A549 (cell line): ENCODE measurements around the gene OVAAL. TPM values are rescaled to one million over a fixed set of nuclear protein-coding genes. Genes with fewer than 3 reads are reported as not detected.

Experiments
- ATAC-seq, 2 experiments: fragments of 200-7000 bp in 1 of 2; fragments of >200 bp in 1 of 2; cut with Nextera tagmentation in 1 of 2; cut with Tn5 transposase in 1 of 2; 3 replicates each; pipeline versions ENCODE4 v1.8.0 to v1.9.1; 2018 to 2020; ENCODE audit warnings: mild to moderate bottlenecking in 1 of 2, moderate library complexity in 1 of 2
- CTCF ChIA-PET: fragments of 300-600 bp; sonication (Branson Sonifier 250); formaldehyde crosslinking; extraction: SDS; loops from one replicate; lab custom pipeline; 2021; ENCODE audit warnings: antibody characterized with exemption, inconsistent platforms; lab: Yijun Ruan, JAX
- POLR2A ChIA-PET: fragments of 350-600 bp; formaldehyde crosslinking; extraction: SDS; loops from one replicate; lab custom pipeline; 2021; ENCODE audit warnings: antibody characterized with exemption, inconsistent platforms; lab: Yijun Ruan, JAX
- DNase-seq, 2 experiments: peaks; one replicate each; pipeline versions ENCODE4 v3.0.0 to v3.0.0-alpha.2; 2011 to 2016; ENCODE audit warnings: low read depth in 1 of 2, low spot score in 1 of 2
- FAIRE-seq: peaks from 2 replicates; lab custom pipeline; 2011; peaks lifted over from hg19 to GRCh38; lab: Jason Lieb, UNC
- H3K27ac ChIP-seq, 2 experiments: fragments of >200 bp; sonication (Bioruptor Twin); formaldehyde crosslinking; 3 replicates each; pipeline ENCODE4 v1.5.1; 2016 to 2017
- H3K4me1 ChIP-seq: fragments of >200 bp; sonication (Bioruptor Twin); formaldehyde crosslinking; 3 replicates; pipeline ENCODE4 v1.6.1; 2016
- H3K4me2 ChIP-seq: fragments of >200 bp; sonication (Bioruptor Twin); formaldehyde crosslinking; 3 replicates; pipeline ENCODE4 v1.6.1; 2016
- H3K4me3 ChIP-seq: fragments of >200 bp; sonication (Bioruptor Twin); formaldehyde crosslinking; 3 replicates; pipeline ENCODE4 v1.5.1; 2016
- H3K9me3 ChIP-seq: fragments of >200 bp; sonication (Bioruptor Twin); formaldehyde crosslinking; 3 replicates; pipeline ENCODE4 v1.6.1; 2016
- BHLHE40 ChIP-seq: IDR thresholded peaks from 2 replicates; pipeline ENCODE4 v1.6.1; 2012; ENCODE audit warnings: low read depth, low read length, inconsistent platforms
- CBX2 ChIP-seq: fragments of 200-600 bp; sonication (generic); IDR thresholded peaks from 2 replicates; pipeline ENCODE4 v1.6.1; 2016; ENCODE audit warnings: low read depth, mild to moderate bottlenecking, borderline replicate concordance
- CBX8 ChIP-seq: fragments of 200-600 bp; sonication (generic); IDR thresholded peaks from 2 replicates; pipeline ENCODE4 v1.6.1; 2016
- CEBPB ChIP-seq, 2 experiments: fragments of >200 bp in 1 of 2; sonication (Bioruptor Twin) in 1 of 2; formaldehyde crosslinking in 1 of 2; IDR thresholded peaks; 2 replicates each; pipeline ENCODE4 v1.6.1; 2012 to 2016
- CHD2 ChIP-seq: fragments of 150-350 bp; IDR thresholded peaks from 2 replicates; pipeline ENCODE4 v1.6.1; 2014; ENCODE audit warnings: low read length; ENCODE audit not compliant: partially characterized antibody
- E2F6 ChIP-seq: IDR thresholded peaks from 2 replicates; pipeline ENCODE4 v1.6.1; 2012; ENCODE audit warnings: low read depth, borderline replicate concordance
- EHF ChIP-seq: fragments of 250-450 bp; sonication (Bioruptor Pico); IDR thresholded peaks from 2 replicates; pipeline ENCODE4 v1.5.0; 2020; ENCODE audit warnings: mild to moderate bottlenecking
- EP300 ChIP-seq, 2 experiments: fragments of >200 bp; sonication (Bioruptor Twin); formaldehyde crosslinking; IDR thresholded peaks; 2 replicates in 1 of 2; 3 replicates in 1 of 2; pipeline ENCODE4 v1.6.1; 2016 to 2017
- FOSL2 ChIP-seq, 2 experiments: fragments of 450-650 bp in 1 of 2; fragments of >200 bp in 1 of 2; sonication (Bioruptor Twin) in 1 of 2; formaldehyde crosslinking; IDR thresholded peaks; 2 replicates each; pipeline versions ENCODE4 v1.5.0 to v1.6.1; 2016 to 2020; ENCODE audit warnings: mild to moderate bottlenecking in 1 of 2, moderate library complexity in 1 of 2
- GATA3 ChIP-seq: IDR thresholded peaks from 2 replicates; pipeline ENCODE4 v1.6.1; 2012; ENCODE audit warnings: borderline replicate concordance
- HDAC2 ChIP-seq: fragments of 200-600 bp; sonication (generic); IDR thresholded peaks from 2 replicates; pipeline ENCODE4 v1.6.1; 2016
- HOXB13 ChIP-seq: fragments of 250-450 bp; sonication (Bioruptor Pico); IDR thresholded peaks from 2 replicates; pipeline ENCODE4 v1.5.0; 2020; ENCODE audit warnings: low read depth, mild to moderate bottlenecking, moderate library complexity
- KDM5A ChIP-seq: fragments of 200-600 bp; sonication (generic); IDR thresholded peaks from 2 replicates; pipeline ENCODE4 v1.6.1; 2016; ENCODE audit warnings: antibody characterized with exemption, mild to moderate bottlenecking
- MAFK ChIP-seq: fragments of 450-650 bp; IDR thresholded peaks from 2 replicates; pipeline ENCODE4 v1.6.1; 2014; ENCODE audit not compliant: partially characterized antibody
- MAX ChIP-seq: IDR thresholded peaks from 2 replicates; pipeline ENCODE4 v1.6.1; 2012
- NPAS2 ChIP-seq: fragments of 250-450 bp; sonication (Bioruptor Pico); IDR thresholded peaks from 2 replicates; pipeline ENCODE4 v1.8.0; 2022; ENCODE audit warnings: mild to moderate bottlenecking, moderate library complexity, borderline replicate concordance
- NR3C1 ChIP-seq: fragments of >200 bp; sonication (Bioruptor Twin); formaldehyde crosslinking; IDR thresholded peaks from 3 replicates; pipeline ENCODE4 v1.6.1; 2017
- PBX3 ChIP-seq: IDR thresholded peaks from 2 replicates; pipeline ENCODE4 v1.6.1; 2012
- POLR2AphosphoS2 ChIP-seq: conservative IDR thresholded peaks from 2 replicates; pipeline ENCODE4 v1.6.1; 2012; ENCODE audit warnings: low read length, improper control_type of control experiment, inconsistent platforms
- RCOR1 ChIP-seq: fragments of 150-350 bp; IDR thresholded peaks from 2 replicates; pipeline ENCODE4 v1.6.1; 2014; ENCODE audit warnings: antibody characterized with exemption, low read length, low read depth
- REST ChIP-seq: fragments of 200-600 bp; sonication (generic); IDR thresholded peaks from 2 replicates; pipeline ENCODE4 v1.6.1; 2016; ENCODE audit warnings: antibody characterized with exemption, mild to moderate bottlenecking, moderate library complexity
- SMC3 ChIP-seq: fragments of >200 bp; sonication (Bioruptor Twin); formaldehyde crosslinking; IDR thresholded peaks from 3 replicates; pipeline ENCODE4 v1.6.1; 2018; ENCODE audit warnings: inconsistent platforms
- SREBF2 ChIP-seq: fragments of 450-650 bp; IDR thresholded peaks from 2 replicates; pipeline ENCODE4 v1.6.1; 2014; ENCODE audit warnings: mild to moderate bottlenecking, moderate library complexity
- USF2 ChIP-seq: fragments of 450-650 bp; IDR thresholded peaks from 2 replicates; pipeline ENCODE4 v1.6.1; 2014; ENCODE audit warnings: antibody characterized with exemption
- ZC3H11A ChIP-seq: fragments of 450-650 bp; IDR thresholded peaks from 2 replicates; pipeline ENCODE4 v1.6.1; 2014; ENCODE audit warnings: antibody characterized with exemption, mild to moderate bottlenecking
- ZSCAN20 ChIP-seq: fragments of 250-450 bp; sonication (Bioruptor Pico); IDR thresholded peaks from 2 replicates; pipeline ENCODE4 v1.8.0; 2022; ENCODE audit warnings: mild to moderate bottlenecking, moderate library complexity
- WGBS: methylation state at CpG from one replicate; pipeline ENCODE4 v1.1.6; 2017; ENCODE audit errors: missing lambda C conversion rate; 5-methylcytosine and 5-hydroxymethylcytosine counted together
- polyA plus RNA-seq, 4 experiments: library from polyadenylated mRNA; depleted of rRNA in 3 of 4; stranded (reverse); fragments of >200 nt; fragmentation: RNase III in 1 of 4; extraction: RNeasy Plus Mini Kit Qiagen cat#74134 plus additional on column Dnase treatment in 1 of 4; gene quantifications; 2 replicates in 3 of 4; 3 replicates in 1 of 4; pipeline ENCODE4 v1.2.3, GENCODE V29; 2011 to 2017

OVAAL gene
- polyA plus RNA-seq, 2 of the 4 experiments (the other 2 are of a cell fraction), result 0.08 TPM; not detected in 1

GRCh38 chr1:180574031-180574713, 15.4 kb downstream of the OVAAL start:
- POLR2A ChIA-PET, result no interaction called here
- FAIRE-seq, result no peak
- 81% methylated on average over 4 of the region's 4 CpGs for WGBS
- no peak for ATAC-seq
- peak; percentile 85 for TF ChIP-seq MAFK
- TF ChIP-seq HOXB13 (CRISPR knock-in tag), result no peak
- TF ChIP-seq CHD2, result no peak
- TF ChIP-seq FOSL2 (IDR thresholded peaks at IDR 0.05), result no peak
- TF ChIP-seq FOSL2 (CRISPR knock-in tag; IDR thresholded peaks at IDR 0.05), result no peak
- no peak for TF ChIP-seq KDM5A
- H3K4me3 ChIP-seq, result no peak overlapping the region
- H3K4me2 ChIP-seq, result no peak overlapping the region
- no peak overlapping the region for H3K27ac ChIP-seq
- peaks cover 12% of the 10 kb centered on the region; the same call in 2 of the 3 replicates for H3K4me1 ChIP-seq
- CTCF ChIA-PET, result no interaction called here
- DNase-seq, result no peak
- H3K9me3 ChIP-seq, result no peaks in the 10 kb centered on the region

- ChIA-PET POLR2A (no interaction called here), CTCF (interaction anchor here (1.2 kb wide), 1 partner anchor 15 kb away, joined by 3 read pairs; no protein-coding TSS in a partner anchor)
- Histone ChIP-seq H3K9me3 (no peaks in the 10 kb centered on the region), H3K4me2 (no peak overlapping the region), H3K4me1 (peaks cover 15% of the 10 kb centered on the region), H3K4me3 (no peak overlapping the region), H3K27ac (0 out of 6 replicates have a peak overlapping the region, but pooled peaks of 1 of the 2 experiments have one; percentile 12)
- DNase-seq (no peak), ATAC-seq (no peak), FAIRE-seq (no peak)
- WGBS, result 79% methylated on average over 3 of the region's 3 CpGs
- no peak for TF ChIP-seq SREBF2
- TF ChIP-seq SMC3, result no peak
- TF ChIP-seq E2F6, result no peak
- TF ChIP-seq CBX8, result no peak
- no peak for TF ChIP-seq HDAC2
- TF ChIP-seq CEBPB (IDR thresholded peaks at IDR 0.05), result no peak
- TF ChIP-seq RCOR1, result no peak
- TF ChIP-seq EHF (CRISPR knock-in tag), result no peak
- no peak for TF ChIP-seq GATA3
- no peak for TF ChIP-seq USF2
- TF ChIP-seq BHLHE40, result no peak
These were observed 18.6 kb downstream of the OVAAL start for GRCh38 chr1:180577361-180577760.

GRCh38 chr1:180579961-180580611, 21.3 kb downstream of the OVAAL start:
- no peak for DNase-seq
- TF ChIP-seq MAFK (no peak), NPAS2 (CRISPR knock-in tag) (no peak), SREBF2 (no peak), PBX3 (no peak), MAX (no peak), ZC3H11A (no peak), POLR2AphosphoS2 (no peak), CBX2 (no peak), EP300 (IDR thresholded peaks at IDR 0.05) (no peak), KDM5A (no peak), NR3C1 (no peak), REST (no peak), SMC3 (no peak), CHD2 (no peak), HOXB13 (CRISPR knock-in tag) (no peak), ZSCAN20 (CRISPR knock-in tag) (no peak)
- Histone ChIP-seq H3K4me2 (peak overlapping the region; percentile 48), H3K4me3 (no peak overlapping the region), H3K4me1 (peaks cover 16% of the 10 kb centered on the region), H3K27ac (peak overlapping the region; percentile 45 to 68; a peak in 5 of 6 replicates), H3K9me3 (no peaks in the 10 kb centered on the region)
- POLR2A ChIA-PET, result no interaction called here
- CTCF ChIA-PET, result interaction anchor here (0.6 to 0.7 kb wide), 3 partner anchors 29 to 1096 kb away, joined by 3 to 4 read pairs (median 4); no protein-coding TSS in a partner anchor
- no peak for FAIRE-seq
- WGBS, result 69% methylated on average over 6 of the region's 6 CpGs
- ATAC-seq, result no peak
